NOMO-1 (cell line): ENCODE measurements around the gene TRIP10.
"Not testable (repeated sequence)": the region's sequence is repeated elsewhere in the genome, so short reads cannot be mapped to it uniquely, and the experiment has no call there.

Source experiments
- DNase-seq, 2 experiments: peaks; one replicate each; lab custom pipeline; 2025; ENCODE audit not compliant: unreplicated experiment in 2 of 2; lab: John Stamatoyannopoulos, UW

The TRIP10 gene

GRCh38 chr19:6767081-6767356 is 27.5 kb downstream of the TRIP10 start:
- no peak for DNase-seq

GRCh38 chr19:6767357-6768235 is 28.1 kb downstream of the TRIP10 start, which contains the start of gene SH2D3A:
Gene SH2D3A (minus strand): TSS chr19:6767435. CDS start chr19:6763748, 3,687 bp downstream.
- peak; percentile 86 to 88 for DNase-seq

DNA sequence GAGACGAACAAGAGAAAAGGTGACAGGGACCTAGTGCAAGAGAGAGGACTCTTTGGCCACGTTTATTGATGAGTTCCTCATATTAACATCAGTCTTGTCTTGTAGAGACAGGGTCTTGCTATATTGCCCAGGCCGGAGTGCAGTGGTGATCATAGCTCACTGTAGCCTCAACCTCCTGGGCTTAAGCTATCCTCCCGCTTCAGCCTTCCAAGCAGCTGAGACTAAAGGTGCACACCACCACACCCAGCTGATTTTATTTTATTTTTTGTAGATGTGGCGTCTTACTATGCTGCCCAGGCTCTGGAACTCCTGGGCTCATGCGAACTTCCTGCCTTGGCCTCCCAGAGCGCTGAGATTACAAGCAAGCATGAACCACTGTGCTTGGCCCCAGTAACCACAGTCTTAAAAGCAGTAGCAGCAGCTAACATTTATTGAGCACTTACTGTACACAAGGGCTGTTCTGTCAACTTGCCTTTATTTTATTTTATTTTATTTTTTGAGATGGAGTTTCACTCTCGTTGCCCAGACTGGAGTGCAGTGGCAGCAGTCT is 28.8 kb downstream of the TRIP10 start:
- DNase-seq = no peak

GRCh38 chr19:6769006-6769619 is 29.6 kb downstream of the TRIP10 start:
- DNase-seq = peak; percentile 14 to 48

GRCh38 chr19:6771648-6772027 is 32.2 kb downstream of the TRIP10 start:
- not testable (repeated sequence) for DNase-seq

- peak; percentile 83 to 97 for DNase-seq
Observed at GRCh38 chr19:6772028-6772865, 32.8 kb downstream of the TRIP10 start, which contains the start of gene VAV1. Gene VAV1 (plus strand): TSS chr19:6772708. CDS start chr19:6772808, 100 bp downstream.

DNA sequence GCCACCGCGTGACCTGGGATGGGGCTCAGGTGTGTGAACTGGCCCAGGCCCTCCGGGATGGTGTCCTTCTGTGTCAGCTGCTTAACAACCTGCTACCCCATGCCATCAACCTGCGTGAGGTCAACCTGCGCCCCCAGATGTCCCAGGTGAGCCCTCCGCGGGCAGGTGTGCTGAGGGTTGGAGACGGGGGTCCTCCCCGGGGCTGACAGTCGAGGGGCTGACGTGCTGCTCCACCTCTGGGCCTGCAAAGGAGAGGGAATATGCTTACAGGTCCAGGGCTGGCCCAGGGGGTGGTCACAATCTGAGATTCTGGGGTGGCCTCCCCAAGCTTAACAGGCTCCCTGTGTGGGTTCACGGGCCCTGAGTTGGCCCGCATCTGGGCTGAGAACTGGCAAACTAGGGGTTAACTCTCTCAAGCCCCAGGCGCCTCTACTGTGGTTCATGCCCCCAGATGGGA is 33.4 kb downstream of the TRIP10 start:
- DNase-seq = no peak

DNA sequence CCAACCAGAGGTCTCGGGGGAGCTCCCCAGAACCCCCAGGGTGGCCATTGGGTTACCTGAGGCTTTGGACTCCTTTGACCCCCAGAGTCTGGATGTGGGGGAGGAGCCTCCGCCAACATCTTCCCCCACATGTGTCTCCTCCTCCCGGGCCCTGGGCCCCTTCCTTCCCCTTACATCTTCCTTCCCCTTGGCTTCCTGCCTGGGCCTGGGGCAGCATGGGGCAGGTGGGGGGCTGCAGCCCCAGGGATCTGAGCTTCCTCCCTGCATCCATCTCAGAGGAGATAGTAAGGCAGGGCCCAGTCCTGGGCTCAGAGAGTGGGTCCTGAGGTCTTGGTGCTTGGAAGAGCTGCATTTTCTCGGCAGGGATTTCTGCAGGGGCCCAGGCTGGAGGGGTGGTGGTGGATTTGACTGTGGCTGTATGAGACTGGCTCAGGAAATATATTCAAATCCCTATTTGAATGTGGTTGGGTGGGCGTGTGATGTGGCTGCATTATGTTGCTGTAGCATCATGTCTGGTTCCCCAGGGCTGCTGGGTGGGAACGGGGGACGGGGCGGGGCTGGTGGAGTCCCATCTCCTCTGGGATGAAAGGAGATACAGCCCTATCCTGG is 33.9 kb downstream of the TRIP10 start:
- peak; percentile 52 to 57 for DNase-seq

DNA sequence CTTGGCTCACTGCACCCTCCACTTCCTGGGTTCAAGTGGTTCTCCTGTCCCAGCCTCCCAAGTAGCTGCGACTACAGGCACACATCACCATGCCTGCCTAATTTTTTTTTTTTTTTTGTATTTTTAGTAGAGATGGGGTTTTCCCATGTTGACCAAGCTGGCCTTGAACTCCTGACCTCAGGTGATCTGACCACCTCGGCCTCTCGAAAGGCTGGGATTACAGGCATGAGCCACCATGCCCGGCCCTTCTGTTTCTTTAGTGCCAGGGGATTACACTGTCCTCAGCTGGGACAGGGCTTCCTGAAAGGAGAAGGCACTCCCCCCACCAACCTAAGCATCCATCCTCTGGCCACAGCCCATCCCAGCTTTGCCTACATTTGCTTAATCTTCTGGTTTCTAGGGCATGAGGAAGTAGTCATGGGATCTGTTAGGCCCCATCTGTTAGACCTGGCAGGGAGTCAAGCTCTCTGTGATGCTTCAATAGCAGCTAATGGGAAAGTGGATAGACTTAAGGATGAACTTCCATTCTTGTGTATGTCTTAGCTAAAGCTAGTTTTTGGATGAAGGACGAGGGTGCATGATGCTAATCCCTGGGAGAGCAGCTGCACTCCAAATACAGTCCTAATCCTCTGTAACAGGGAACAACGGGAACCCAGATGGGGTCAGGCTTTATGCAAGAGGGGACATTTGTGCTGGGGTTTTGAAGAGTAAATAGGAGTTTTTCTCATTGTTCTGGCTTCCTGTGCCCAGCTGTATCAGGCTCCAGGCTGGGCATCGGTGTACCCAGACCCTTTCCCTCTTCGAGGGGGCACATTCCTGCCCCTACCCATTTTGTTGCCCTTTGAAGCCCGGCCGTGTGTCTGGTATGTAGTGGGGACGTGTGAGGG is 35.6 kb downstream of the TRIP10 start:
- DNase-seq = peak in 1 of 2 experiments; percentile 17

DNA sequence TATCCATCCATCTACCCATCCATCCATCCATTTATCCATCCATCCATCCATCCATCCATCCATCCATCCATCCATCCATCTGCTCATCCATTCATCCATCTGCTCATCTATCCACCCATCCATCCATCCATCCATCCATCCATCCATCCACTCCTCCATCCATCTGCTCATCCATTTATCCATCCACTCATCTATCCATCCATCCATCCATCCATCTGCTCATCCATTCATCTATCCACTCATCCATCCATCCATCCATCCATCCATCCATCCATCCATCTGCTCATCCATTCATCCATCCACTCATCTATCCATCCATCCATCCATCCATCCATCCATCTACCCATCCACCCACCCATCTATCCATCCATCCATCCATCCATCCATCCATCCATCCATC is 36.6 kb downstream of the TRIP10 start:
- DNase-seq = not testable (repeated sequence)

- no peak for DNase-seq
Observed at GRCh38 chr19:6776999-6777398, 37.5 kb downstream of the TRIP10 start.

- DNase-seq = no peak
Observed at GRCh38 chr19:6777434-6777833, 38.0 kb downstream of the TRIP10 start.

DNA sequence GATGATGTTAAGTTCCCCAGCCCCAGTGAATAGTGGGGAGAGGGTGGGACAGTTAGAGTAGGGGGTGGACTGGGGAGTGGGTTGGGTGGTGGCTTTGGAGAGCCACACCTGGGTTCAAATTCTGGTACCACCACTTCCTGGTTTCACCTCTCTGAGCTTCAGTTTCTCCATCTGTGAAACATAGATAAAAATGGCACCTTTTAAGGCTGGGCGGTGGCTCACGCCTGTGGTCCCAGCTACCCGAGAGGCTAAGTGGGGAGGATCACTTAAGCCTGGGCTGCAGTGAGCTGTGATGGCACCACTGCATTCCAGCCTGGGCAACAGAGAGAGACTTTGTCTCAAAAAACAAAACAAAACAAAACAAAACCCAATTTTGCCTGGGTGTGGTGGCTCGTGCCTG is 38.9 kb downstream of the TRIP10 start:
- DNase-seq = no peak

- no peak for DNase-seq
Observed at GRCh38 chr19:6779206-6779605, 39.7 kb downstream of the TRIP10 start.

DNA sequence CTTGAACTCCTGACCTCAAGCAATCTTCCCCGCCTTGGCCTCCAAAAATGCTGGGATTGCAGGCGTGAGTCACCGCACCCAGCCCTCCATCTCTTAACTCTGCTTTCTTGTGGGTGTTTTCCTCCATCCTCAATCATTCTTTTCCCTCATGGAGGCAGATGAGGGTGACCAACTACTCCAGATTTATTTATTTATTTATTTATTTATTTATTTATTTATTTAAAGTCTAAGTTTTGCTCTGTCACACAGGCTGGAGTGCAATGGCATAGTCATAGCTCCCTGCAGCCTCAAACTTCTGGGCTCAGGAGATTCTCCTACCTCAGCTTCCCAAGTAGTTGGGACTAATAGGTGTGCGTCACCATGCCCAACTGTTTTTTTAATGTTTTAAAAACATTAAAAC is 47.9 kb downstream of the TRIP10 start:
- no peak for DNase-seq

DNA sequence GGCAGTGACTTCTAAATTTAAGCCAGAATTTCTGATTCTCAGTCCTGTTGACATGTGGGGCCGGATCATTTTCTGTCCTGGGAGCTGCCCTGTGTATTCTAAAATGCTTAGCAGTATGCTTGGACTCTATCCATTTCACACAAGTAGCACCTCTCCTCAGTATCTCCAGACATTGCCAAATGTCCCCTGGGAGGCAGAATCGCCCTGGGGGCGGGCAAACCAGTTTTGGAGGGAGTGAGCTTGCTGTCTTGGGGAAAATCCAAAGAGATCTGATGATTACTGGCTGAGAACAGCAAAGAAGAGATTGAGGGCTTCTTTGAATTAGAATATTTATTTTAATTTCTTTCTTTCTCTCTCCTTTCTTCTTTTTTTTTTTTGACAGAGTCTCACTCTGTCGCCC is 49.4 kb downstream of the TRIP10 start:
- DNase-seq = no peak

DNA sequence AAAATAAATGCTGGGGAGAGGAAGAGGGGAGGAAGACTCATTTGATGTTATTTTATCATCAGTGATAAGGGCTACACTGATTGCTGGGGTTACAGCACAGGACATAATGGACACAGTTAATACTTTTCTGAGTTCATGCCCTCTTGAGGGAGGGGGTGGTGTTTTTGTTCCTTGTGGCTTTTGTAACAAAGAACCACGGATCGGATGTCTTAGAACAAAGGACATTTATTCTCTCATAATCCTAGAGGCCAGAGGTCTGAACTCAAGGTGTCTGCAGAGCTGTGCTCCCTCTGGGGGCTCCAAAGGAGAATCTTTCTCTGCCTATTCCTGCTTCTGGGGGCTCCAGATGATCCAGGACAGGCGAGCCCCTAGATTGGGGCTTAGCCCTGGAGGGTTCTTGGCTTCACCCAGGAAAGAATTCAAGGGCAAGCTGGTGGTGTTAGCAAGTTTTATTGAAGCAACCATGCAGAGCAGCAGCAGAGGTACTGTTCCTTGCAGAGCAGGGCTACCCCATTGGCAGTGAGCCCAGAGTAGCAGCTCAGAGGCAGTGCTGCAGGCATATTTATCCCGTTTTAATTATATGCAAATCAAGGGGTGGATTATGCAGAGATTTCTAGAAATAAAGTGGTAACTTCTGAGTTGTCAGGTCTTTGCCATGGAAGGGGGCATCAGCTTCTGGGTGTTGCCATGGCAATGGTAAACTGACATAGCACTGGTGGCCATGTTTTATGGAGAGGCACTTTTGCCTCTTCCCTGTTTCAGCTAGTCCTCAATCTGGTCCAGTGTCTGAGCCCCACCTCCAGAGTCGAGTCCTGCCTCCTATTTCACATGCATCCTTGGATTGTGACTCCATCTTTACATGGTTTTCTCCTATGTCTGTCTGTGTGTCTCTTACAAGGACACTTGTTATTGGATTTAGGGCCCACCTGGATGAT is 51.0 kb downstream of the TRIP10 start:
- no peak for DNase-seq

- no peak for DNase-seq
Observed at GRCh38 chr19:6791237-6791636, 51.8 kb downstream of the TRIP10 start.
